GM12872 (cell line): ENCODE data around the gene GTPBP8.

Experiments used
- TF ChIP-seq, protein P1 (sequence below): IDR thresholded peaks from 3 replicates; pipeline ENCODE4 v1.5.1; 2011; ENCODE audit warnings: low read depth, mild to moderate bottlenecking, low read length, moderate library complexity; ENCODE audit not compliant: insufficient read depth

The GTPBP8 gene

DNA sequence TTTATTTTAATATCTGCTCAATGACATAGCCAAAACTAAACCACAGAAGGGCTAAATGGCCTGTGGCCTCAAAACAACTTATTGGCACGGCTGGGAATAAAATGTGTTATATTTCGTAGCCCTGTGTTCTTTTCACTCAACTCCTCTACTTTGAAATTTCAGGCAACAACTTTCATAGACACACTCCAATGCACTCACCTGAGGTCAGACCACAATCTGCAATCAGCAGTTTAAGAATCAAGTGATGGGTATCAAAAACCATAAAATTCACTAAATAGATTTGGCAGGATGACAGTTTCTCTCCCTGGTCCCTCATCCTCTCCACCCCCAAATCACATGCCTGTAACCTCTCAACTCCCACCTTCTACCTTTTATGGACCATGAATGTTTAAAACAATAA is 13.8 kb upstream of the GTPBP8 start:
- TF ChIP-seq, protein P1, sequence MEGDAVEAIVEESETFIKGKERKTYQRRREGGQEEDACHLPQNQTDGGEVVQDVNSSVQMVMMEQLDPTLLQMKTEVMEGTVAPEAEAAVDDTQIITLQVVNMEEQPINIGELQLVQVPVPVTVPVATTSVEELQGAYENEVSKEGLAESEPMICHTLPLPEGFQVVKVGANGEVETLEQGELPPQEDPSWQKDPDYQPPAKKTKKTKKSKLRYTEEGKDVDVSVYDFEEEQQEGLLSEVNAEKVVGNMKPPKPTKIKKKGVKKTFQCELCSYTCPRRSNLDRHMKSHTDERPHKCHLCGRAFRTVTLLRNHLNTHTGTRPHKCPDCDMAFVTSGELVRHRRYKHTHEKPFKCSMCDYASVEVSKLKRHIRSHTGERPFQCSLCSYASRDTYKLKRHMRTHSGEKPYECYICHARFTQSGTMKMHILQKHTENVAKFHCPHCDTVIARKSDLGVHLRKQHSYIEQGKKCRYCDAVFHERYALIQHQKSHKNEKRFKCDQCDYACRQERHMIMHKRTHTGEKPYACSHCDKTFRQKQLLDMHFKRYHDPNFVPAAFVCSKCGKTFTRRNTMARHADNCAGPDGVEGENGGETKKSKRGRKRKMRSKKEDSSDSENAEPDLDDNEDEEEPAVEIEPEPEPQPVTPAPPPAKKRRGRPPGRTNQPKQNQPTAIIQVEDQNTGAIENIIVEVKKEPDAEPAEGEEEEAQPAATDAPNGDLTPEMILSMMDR = no peak

DNA sequence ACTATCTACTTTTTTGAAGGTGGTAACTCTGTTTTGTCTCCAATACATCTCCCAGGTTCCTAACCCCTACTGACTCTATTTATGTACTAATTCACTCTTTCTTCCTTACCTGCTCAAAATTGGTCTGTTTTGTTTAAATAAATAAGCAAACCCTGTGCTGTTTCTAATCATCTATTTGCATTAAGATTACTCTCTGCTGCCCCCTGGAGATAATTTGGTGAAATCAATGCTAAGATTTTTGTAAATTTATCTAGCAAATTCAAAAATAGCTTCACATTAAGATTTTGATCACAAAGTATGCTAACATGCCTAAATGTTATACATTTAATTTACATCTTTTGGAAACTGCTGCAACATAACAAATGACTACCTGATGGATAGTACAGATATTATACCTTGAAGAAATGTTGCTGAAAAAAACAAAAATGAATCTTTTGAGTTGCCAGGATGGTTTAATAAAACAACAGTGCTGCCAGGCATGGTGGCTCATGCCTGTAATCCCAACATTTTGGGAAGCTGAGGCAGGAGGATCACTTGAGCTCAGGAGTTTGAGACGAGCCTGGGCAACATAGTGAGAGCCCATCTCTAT is 11.4 kb upstream of the GTPBP8 start:
- TF ChIP-seq, protein P1 = peak; percentile 47

DNA sequence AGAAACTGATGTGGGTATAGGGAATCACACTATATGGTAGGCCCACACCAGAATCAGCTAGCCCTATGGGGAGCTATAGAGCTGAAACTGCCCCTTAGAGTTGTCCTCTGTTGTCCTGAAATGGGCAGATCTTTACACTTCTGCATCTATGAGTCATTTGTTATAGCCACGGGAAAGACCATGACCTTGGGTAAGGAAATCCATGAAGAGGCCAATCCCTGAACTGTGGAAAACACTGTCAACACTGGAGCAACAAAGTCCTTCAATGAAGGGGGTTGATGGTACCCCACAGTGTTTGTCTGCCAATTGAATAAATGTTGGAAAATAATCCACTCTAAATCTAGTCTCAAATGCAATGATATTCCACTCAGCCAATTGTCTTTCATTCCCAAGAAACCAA is 10.7 kb upstream of the GTPBP8 start:
- TF ChIP-seq, protein P1 = no peak

DNA sequence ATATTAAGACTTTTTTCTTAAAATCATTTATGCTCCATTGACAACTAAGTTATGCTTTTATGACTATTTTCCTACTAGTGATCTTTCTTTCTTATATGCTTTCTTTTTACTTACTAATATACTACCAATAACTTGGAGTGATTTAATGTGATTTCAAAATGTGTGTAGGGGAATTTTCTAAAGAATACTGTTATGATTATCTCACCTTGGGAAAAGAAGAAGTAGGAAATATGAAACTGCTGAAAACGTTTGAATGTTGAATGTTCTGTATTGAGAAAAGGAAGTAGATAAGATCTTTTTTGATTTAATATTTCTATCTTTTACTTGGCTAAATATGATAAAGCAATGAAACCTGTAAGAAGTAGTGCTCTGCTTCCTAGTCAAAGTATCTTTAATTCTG is 8.1 kb upstream of the GTPBP8 start:
- TF ChIP-seq, protein P1 = no peak

DNA sequence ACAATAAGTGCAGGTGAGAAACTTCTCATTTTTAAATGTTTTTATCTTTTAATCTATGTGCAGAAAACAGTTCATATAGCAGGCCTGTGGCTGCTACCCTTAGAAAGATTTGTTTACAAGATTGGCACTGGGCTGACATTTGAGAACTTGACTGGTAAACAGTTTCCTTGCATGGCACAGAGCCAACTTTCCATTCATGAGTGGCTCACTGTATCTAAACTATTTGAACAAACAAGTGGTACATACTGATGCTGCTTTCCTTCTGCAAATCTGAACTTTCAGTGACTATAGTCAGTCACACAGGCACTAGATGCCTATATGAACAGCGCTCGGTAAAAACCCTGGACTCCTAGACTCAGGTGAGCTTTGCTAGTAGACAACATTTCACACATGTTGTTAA is 6.3 kb upstream of the GTPBP8 start:
- TF ChIP-seq, protein P1 = no peak

DNA sequence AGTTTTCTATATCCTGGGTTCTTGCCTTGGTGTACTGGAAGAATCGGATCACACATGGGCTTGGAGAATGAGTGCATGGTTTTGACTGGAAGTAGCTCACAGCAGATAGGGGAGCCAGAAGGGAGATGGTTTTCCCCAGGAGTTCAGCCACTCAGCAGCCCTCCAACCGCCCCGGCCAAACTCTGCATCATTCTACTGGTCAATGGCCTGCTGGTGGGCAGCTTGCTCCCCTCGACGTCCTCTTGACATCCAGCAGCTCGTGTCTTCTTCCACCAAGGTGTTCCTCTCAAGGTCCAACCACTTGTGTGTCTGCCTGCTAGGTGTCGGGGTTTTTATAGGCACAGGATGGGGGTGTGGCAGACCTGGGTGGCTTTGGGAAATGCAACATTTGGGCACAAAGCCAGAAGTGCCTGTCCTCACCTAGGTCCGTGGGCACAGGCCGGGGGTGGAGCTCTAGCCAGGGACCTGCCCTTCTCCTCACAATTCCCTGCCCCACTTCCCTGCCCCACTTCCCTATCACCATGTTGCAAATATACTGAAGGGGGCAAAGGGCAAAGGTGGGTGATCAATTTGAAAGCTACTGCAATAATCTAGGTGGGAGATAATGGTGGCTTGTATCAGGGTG is 3.0 kb upstream of the GTPBP8 start:
- TF ChIP-seq, protein P1 = no peak

DNA sequence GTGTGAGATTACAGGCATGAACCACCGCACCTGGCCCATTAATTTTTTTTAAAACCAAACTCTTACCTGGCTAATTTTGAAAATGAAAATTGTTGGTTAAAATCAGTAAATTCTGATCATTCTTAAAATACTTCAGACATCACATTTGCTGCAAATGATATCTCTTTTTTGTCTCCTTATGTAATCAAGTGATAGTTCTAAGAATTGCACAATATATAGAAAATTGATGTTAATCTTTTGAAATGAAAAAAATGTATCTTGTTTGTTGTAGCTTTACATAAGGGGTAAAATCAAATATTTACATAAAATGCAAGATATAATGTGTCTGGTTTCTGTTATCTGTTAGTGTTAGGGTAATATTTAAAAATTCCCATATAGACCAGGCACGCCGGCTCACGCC is 5.0 kb downstream of the GTPBP8 start:
- TF ChIP-seq, protein P1 = no peak

DNA sequence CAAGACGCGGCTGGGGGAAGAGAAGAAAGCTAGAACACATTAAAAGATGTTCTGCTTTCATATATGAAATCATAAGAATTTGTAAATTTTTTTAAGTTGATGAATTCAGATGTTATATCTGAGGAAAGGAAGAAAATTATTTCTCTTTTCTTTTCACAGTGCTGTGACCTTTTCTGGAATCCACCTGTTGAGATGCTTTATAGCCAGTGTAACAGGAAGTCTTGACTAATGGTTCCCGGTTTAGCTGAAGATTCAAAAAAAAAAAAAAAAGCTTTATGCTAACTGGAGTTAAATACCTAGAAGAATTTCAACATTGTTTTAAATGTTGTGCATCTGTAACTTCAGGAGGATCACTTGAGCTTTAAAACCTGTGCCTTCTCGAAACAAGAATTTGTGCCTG is 9.9 kb downstream of the GTPBP8 start:
- TF ChIP-seq, protein P1 = no peak
